PC-3 (cell line): ENCODE measurements around the gene WDR53.
"Not testable (repeated sequence)": the region's sequence is repeated elsewhere in the genome, so short reads cannot be mapped to it uniquely, and the experiment has no call there.

Experiments used
- EZH2phosphoT487 ChIP-seq: fragments of 300-600 bp; sonication (generic); IDR thresholded peaks from 2 replicates; pipeline ENCODE4 v1.6.1; 2018; ENCODE audit warnings: mild to moderate bottlenecking, antibody characterized with exemption, low read length, borderline replicate concordance
- TF ChIP-seq, protein P1 (sequence below): fragments of 300-600 bp; sonication (generic); conservative IDR thresholded peaks from 2 replicates; pipeline ENCODE4 v1.5.1; 2017; ENCODE audit warnings: antibody characterized with exemption, low read depth, mild to moderate bottlenecking, low read length

DNA sequence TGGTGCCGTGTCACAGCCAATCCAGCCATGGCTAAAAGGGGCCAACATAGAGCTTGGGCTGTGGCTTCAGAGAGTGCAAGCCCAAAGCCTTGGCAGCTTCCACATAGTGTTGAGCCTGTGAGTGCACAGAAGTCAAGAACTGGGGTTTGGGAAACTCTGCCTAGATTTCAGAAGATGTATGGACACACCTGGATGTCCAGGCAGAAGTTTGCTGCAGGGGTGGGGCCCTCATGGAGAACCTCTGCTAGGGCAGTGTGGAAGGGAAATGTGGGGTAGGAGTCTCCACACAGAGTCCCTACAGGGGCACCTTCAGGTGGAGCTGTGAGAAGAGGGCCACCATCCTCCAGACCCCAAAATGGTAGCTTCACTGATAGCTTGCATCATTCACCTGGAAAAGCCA lies 19.0 kb downstream of the WDR53 start:
- TF ChIP-seq, protein P1, sequence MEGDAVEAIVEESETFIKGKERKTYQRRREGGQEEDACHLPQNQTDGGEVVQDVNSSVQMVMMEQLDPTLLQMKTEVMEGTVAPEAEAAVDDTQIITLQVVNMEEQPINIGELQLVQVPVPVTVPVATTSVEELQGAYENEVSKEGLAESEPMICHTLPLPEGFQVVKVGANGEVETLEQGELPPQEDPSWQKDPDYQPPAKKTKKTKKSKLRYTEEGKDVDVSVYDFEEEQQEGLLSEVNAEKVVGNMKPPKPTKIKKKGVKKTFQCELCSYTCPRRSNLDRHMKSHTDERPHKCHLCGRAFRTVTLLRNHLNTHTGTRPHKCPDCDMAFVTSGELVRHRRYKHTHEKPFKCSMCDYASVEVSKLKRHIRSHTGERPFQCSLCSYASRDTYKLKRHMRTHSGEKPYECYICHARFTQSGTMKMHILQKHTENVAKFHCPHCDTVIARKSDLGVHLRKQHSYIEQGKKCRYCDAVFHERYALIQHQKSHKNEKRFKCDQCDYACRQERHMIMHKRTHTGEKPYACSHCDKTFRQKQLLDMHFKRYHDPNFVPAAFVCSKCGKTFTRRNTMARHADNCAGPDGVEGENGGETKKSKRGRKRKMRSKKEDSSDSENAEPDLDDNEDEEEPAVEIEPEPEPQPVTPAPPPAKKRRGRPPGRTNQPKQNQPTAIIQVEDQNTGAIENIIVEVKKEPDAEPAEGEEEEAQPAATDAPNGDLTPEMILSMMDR, result not testable (repeated sequence)
- TF ChIP-seq EZH2phosphoT487, result not testable (repeated sequence)
